Measurements from ENCODE around the gene MRRF. TPM values are rescaled to one million over a fixed set of nuclear protein-coding genes. Genes with fewer than 3 reads are reported as not detected.

Gene MRRF
- polyA plus RNA-seq, 1 donor (not counting 4 experiments of a cell fraction or from before 2014, with no cell fraction given) = 82.6 TPM

DNA sequence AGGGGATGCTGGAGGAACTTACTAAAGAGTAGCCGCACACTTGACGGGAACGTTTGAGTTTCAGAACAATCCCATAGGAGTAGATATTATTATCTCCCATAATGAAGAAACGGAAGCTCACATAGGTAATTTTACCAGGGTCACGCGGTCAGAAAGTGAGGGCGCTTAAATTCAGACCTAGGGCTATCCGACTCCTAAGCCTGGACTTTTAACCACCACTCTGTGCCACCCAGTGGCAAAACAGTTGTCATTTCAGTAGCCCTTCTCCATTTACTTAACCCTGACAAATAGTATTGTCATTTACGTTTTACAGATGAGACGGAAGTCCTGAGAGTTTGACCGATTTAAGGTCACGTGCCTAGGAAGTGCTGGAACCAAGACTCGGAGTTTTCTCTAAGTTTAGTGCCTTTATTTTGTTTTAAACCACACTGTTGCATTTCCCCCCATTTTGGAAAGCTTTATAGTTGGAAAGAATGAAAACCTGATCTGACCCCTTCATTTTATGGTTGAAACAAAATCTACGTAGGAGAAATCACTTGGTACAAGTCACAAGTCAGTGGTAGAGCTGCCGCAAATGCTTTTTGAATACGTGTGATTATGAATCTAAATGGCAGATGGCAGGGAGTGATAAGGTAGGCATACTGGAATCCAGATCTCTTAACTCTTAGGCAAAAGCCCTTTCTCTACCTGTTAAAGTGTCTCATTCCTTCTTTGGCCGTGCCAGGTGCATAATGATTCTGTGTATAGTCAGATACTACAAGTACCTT lies 650 bp downstream of the MRRF start:
- Histone ChIP-seq H2AFZ (ENCODE audit: control insufficient read depth, low read length) (peak overlapping the region; percentile 98), H3K9ac (ENCODE audit: control insufficient read depth, extremely low read depth, insufficient read depth, low read length) (peak overlapping the region; percentile 93), H3K4me2 (ENCODE audit: control insufficient read depth, extremely low read depth, insufficient read depth, low read depth, low read length) (peak overlapping the region; percentile 100), H3K9me3 (ENCODE audit: control insufficient read depth, low read depth, low read length) (no peaks in the 10 kb centered on the region), H4K20me1 (ENCODE audit: control insufficient read depth, extremely low read depth, insufficient read depth, low read length) (no peaks in the 10 kb centered on the region), H3K27me3 (ENCODE audit: control insufficient read depth, extremely low read depth, insufficient read depth, low read length) (no peaks in the 10 kb centered on the region), H3K79me2 (ENCODE audit: control insufficient read depth, insufficient read depth, low read length) (peaks cover 81% of the 10 kb centered on the region), H3K4me1 (ENCODE audit: control insufficient read depth, extremely low read depth, insufficient read depth, low read length) (peaks cover 16% of the 10 kb centered on the region), H3K9me1 (ENCODE audit: control insufficient read depth, extremely low read depth, insufficient read depth, low read length) (no peaks in the 10 kb centered on the region), H3K4me3 (ENCODE audit: control insufficient read depth in 2 of 3, extremely low read depth in 1 of 3, insufficient read depth in 2 of 3, low read depth in 1 of 3, low read length in 3 of 3) (peak overlapping the region; percentile 81 to 100 (median 90)), H3K36me3 (ENCODE audit: control insufficient read depth in 2 of 2, extremely low read depth in 1 of 2, insufficient read depth in 2 of 2, low read length in 2 of 2) (peaks cover 1 to 8% of the 10 kb centered on the region in 2 experiments), H3K27ac (ENCODE audit: control insufficient read depth, insufficient read depth, low read length) (peak overlapping the region; percentile 91)
- no peak for FAIRE-seq
- no peak for DNase-seq (ENCODE audit: low read depth, low spot score)
- TF ChIP-seq EZH2 (IDR thresholded peaks at IDR 0.05; ENCODE audit: low read length) = no peak
- TF ChIP-seq, protein P1, sequence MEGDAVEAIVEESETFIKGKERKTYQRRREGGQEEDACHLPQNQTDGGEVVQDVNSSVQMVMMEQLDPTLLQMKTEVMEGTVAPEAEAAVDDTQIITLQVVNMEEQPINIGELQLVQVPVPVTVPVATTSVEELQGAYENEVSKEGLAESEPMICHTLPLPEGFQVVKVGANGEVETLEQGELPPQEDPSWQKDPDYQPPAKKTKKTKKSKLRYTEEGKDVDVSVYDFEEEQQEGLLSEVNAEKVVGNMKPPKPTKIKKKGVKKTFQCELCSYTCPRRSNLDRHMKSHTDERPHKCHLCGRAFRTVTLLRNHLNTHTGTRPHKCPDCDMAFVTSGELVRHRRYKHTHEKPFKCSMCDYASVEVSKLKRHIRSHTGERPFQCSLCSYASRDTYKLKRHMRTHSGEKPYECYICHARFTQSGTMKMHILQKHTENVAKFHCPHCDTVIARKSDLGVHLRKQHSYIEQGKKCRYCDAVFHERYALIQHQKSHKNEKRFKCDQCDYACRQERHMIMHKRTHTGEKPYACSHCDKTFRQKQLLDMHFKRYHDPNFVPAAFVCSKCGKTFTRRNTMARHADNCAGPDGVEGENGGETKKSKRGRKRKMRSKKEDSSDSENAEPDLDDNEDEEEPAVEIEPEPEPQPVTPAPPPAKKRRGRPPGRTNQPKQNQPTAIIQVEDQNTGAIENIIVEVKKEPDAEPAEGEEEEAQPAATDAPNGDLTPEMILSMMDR (optimal IDR thresholded peaks at IDR 0.05 in 1 of 3, IDR thresholded peaks at IDR 0.05 in 1 of 3, conservative IDR thresholded peaks at IDR 0.05 in 1 of 3; ENCODE audit: extremely low read depth in 1 of 3, insufficient read depth in 2 of 3, low read length in 3 of 3) = no peak
- dilution Hi-C loops (cut with MboI; ENCODE audit: extremely low pct_ligation_motif_present, low sequenced_read_pairs) = no loop called here

DNA sequence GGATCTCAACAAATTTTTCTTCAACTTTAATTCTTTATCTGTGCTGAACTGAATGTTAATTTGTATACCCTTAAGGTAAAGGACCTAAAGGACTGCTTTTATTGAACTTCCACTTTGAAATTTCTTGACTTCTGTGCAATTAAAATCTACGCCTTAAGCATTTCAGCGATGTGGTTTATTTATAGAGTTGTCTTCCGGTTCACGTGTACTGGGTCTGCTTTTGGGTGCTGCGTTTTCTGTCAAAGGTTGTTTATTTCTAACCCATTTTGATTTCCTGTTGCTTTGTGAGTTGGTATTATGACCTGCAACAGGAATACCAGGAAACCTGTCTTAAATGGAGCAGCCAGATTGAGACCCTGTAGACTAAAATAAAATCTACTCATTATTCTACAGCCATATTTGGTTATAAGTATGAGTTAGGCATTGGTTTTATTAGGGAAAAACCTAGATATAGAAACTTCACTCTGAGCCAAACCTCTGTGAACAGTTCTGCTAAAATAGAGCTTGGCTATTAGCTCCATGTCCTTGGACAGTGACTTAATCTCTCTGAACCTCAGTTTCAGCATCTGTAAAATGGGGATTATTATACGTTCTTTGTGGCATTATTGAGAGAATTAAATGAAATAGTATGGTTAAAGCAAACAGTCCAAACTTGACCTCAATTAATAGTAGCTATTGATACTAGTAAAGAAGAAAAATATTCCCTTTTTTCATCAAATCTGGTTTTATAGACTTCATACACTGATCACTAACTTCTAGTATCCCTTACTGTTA lies 3.5 kb downstream of the MRRF start:
- H3K27me3 ChIP-seq (ENCODE audit: control insufficient read depth, extremely low read depth, insufficient read depth, low read length) = no peaks in the 10 kb centered on the region
- H4K20me1 ChIP-seq (ENCODE audit: control insufficient read depth, extremely low read depth, insufficient read depth, low read length) = no peaks in the 10 kb centered on the region
- H3K9ac ChIP-seq (ENCODE audit: control insufficient read depth, extremely low read depth, insufficient read depth, low read length) = no peak overlapping the region
- FAIRE-seq = no peak
- H2AFZ ChIP-seq (ENCODE audit: control insufficient read depth, low read length) = no peak overlapping the region
- DNase-seq (ENCODE audit: low read depth, low spot score) = no peak
- no peak overlapping the region for H3K4me3 ChIP-seq (ENCODE audit: control insufficient read depth in 2 of 3, extremely low read depth in 1 of 3, insufficient read depth in 2 of 3, low read depth in 1 of 3, low read length in 3 of 3)
- dilution Hi-C loops (cut with MboI; ENCODE audit: extremely low pct_ligation_motif_present, low sequenced_read_pairs) = no loop called here
- no peaks in the 10 kb centered on the region for H3K9me3 ChIP-seq (ENCODE audit: control insufficient read depth, low read depth, low read length)
- no peak overlapping the region for H3K27ac ChIP-seq (ENCODE audit: control insufficient read depth, insufficient read depth, low read length)
- H3K9me1 ChIP-seq (ENCODE audit: control insufficient read depth, extremely low read depth, insufficient read depth, low read length) = no peaks in the 10 kb centered on the region
- H3K4me2 ChIP-seq (ENCODE audit: control insufficient read depth, extremely low read depth, insufficient read depth, low read depth, low read length) = no peak overlapping the region
- peaks cover 15% of the 10 kb centered on the region for H3K4me1 ChIP-seq (ENCODE audit: control insufficient read depth, extremely low read depth, insufficient read depth, low read length)
- peaks cover 86% of the 10 kb centered on the region for H3K79me2 ChIP-seq (ENCODE audit: control insufficient read depth, insufficient read depth, low read length)
- H3K36me3 ChIP-seq (ENCODE audit: control insufficient read depth in 2 of 2, extremely low read depth in 1 of 2, insufficient read depth in 2 of 2, low read length in 2 of 2) = peaks cover 0 to 2% of the 10 kb centered on the region in 2 experiments
- TF ChIP-seq, protein P1 (optimal IDR thresholded peaks at IDR 0.05 in 1 of 3, IDR thresholded peaks at IDR 0.05 in 1 of 3, conservative IDR thresholded peaks at IDR 0.05 in 1 of 3; ENCODE audit: extremely low read depth in 1 of 3, insufficient read depth in 2 of 3, low read length in 3 of 3) = no peak
- TF ChIP-seq EZH2 (IDR thresholded peaks at IDR 0.05; ENCODE audit: low read length) = no peak

Measured in keratinocyte (primary cell).